ENCODE data around the gene CT47A7. TPM values are rescaled to one million over a fixed set of nuclear protein-coding genes. Genes with fewer than 3 reads are reported as not detected.
"Not testable (repeated sequence)": the region's sequence is repeated elsewhere in the genome, so short reads cannot be mapped to it uniquely, and the experiment has no call there.

CT47A7 gene
- total RNA-seq (2014; rRNA removed; shearing (Covaris generic); ENCODE audit: low replicate concordance), result not detected in 2 replicates

DNA sequence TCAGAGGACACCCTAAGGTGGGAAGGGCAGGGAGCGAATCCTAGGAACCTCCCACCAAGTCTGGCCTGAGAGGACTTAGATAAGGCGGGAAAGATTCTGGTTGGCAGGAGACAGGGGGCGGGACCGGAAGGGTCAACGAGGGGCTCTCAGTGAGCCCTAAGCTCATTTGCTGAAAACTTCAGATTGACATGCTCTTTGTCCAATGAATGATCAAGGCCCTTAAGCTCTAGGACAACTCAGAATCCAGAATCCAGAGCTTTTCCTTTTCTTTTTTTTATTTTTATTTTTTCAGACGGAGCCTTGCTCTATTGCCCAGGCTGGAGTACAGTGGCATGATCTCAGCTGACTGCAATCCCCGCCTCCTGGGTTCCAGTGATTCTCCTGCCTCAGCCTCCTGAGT is at the start of gene CT47A7:
CT47A7 (minus strand) TSS at position 101 of the 400 bp plus-strand sequence. CDS start 255 bp downstream, outside the sequence.
- in situ Hi-C loops (cut with HindIII; ENCODE audit: low pct_unique_long_range_greater_than_20kb, low sequenced_read_pairs), result not testable (repeated sequence)

DNA sequence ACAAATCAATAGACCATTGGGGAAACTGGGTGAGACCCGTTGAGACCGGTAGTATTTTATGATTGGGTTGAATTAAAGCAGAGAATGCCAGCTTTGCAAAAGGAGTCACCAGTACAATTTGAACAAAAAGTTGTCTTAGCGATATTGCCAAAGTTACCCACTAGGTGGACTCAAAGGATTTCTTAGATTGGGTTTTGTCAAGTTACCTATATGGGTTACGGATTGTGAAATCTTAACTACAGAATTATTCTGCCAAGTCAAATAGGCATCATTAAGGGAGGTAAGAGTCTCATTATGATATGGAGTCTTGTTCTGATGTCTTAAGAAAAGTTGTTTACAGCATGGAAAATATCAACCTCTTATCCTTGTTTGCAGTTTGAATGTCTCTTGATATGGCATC is 44.2 kb upstream of the CT47A7 start:
- no peak for DNase-seq (ENCODE audit: low read depth)
- in situ Hi-C loops (cut with HindIII; ENCODE audit: low pct_unique_long_range_greater_than_20kb, low sequenced_read_pairs), result no loop called here

More for the DNA sequence above, at the start of gene CT47A7:
- DNase-seq (ENCODE audit: low read depth), result not testable (repeated sequence)

DNA sequence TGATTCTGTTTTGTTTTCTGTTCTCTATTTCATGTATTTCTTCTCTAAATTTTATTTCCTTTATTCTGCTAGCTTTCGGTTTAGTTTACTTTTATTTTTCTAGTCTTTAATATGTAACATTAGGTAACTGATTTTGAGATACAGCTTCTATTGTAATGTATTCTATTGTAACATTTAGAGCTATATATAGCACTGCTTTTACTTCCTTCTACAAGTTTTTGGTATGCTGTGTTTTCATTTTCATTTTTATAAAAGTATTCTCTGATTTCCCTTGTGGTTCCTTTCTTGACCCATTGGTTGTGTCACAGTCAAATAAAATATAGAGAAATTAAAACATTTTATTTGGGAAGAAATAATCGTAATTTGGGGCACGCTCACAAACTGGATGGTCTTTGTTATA is 43.0 kb upstream of the CT47A7 start:
- DNase-seq (ENCODE audit: low read depth), result no peak
- in situ Hi-C loops (cut with HindIII; ENCODE audit: low pct_unique_long_range_greater_than_20kb, low sequenced_read_pairs), result no loop called here

DNA sequence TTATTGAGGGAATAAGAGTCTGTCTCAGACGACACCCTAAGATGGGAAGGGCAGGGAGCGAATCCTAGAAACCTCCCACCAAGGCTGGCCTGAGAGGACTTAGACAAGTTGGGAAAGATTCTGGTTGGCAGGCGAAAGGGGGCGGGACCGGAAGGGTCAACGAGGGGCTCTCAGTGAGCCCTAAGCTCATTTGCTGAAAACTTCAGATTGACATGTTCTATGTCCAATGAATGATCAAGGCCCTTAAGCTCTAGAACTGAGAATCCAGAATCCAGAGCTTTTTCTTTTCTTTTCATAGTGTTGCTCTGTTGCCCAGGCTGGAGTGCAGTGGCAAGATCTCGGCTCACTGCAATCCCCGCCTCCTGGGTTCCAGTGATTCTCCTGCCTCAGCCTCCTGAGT is 29.3 kb upstream of the CT47A7 start, which contains the start of gene CT47A1:
CT47A1 (minus strand) TSS at position 101 of the 400 bp plus-strand sequence. CDS start 231 bp downstream, outside the sequence.
- DNase-seq (ENCODE audit: low read depth); in situ Hi-C loops (cut with HindIII; ENCODE audit: low pct_unique_long_range_greater_than_20kb, low sequenced_read_pairs): not testable (repeated sequence)

Other genes with a start within 250 kb of the CT47A7 start
- not detected in 2 replicates for gene CT47B1, start 80.7 kb downstream of the CT47A7 start, total RNA-seq (2014; rRNA removed; shearing (Covaris generic); ENCODE audit: low replicate concordance)
- not detected in 2 replicates for gene CT47A11, start 19.4 kb downstream of the CT47A7 start, total RNA-seq (2014; rRNA removed; shearing (Covaris generic); ENCODE audit: low replicate concordance)
- gene CT47A10, start 14.6 kb downstream of the CT47A7 start, total RNA-seq (2014; rRNA removed; shearing (Covaris generic); ENCODE audit: low replicate concordance), result not detected in 2 replicates
- not detected in 2 replicates for gene CT47A9, start 9.7 kb downstream of the CT47A7 start, total RNA-seq (2014; rRNA removed; shearing (Covaris generic); ENCODE audit: low replicate concordance)
- not detected in 2 replicates for gene CT47A8, start 4.9 kb downstream of the CT47A7 start, total RNA-seq (2014; rRNA removed; shearing (Covaris generic); ENCODE audit: low replicate concordance)
- not detected in 2 replicates for gene CT47A6, start 4.9 kb upstream of the CT47A7 start, total RNA-seq (2014; rRNA removed; shearing (Covaris generic); ENCODE audit: low replicate concordance)
- not detected in 2 replicates for gene CT47A5, start 9.7 kb upstream of the CT47A7 start, total RNA-seq (2014; rRNA removed; shearing (Covaris generic); ENCODE audit: low replicate concordance)
- not detected in 2 replicates for gene CT47A4, start 14.6 kb upstream of the CT47A7 start, total RNA-seq (2014; rRNA removed; shearing (Covaris generic); ENCODE audit: low replicate concordance)
- gene CT47A3, start 19.5 kb upstream of the CT47A7 start, total RNA-seq (2014; rRNA removed; shearing (Covaris generic); ENCODE audit: low replicate concordance), result not detected in 2 replicates
- not detected in 2 replicates for gene CT47A2, start 24.3 kb upstream of the CT47A7 start, total RNA-seq (2014; rRNA removed; shearing (Covaris generic); ENCODE audit: low replicate concordance)
- not detected in 2 replicates for gene CT47A1, start 29.2 kb upstream of the CT47A7 start, total RNA-seq (2014; rRNA removed; shearing (Covaris generic); ENCODE audit: low replicate concordance)
- 1.8 and 2.2 TPM in 2 replicates for gene GLUD2, start 91.0 kb upstream of the CT47A7 start, total RNA-seq (2014; rRNA removed; shearing (Covaris generic); ENCODE audit: low replicate concordance)